CD14-positive monocyte (primary cell): ENCODE results near the gene REV3L. TPM values are rescaled to one million over a fixed set of nuclear protein-coding genes. Genes with fewer than 3 reads are reported as not detected.

Experiments
- DNase-seq, 3 donors: peaks; one replicate each; pipeline ENCODE4 v3.0.0-alpha.2; 2011 to 2022
- H2AFZ ChIP-seq: 2 replicates; pipeline ENCODE4 v1.6.0; 2012; ENCODE audit warnings: mild to moderate bottlenecking, low read depth, low read length, inconsistent platforms; ENCODE audit not compliant: insufficient read depth, poor library complexity, severe bottlenecking
- H3K27ac ChIP-seq, 2 donors: 1 replicate in 1 of 2; 2 replicates in 1 of 2; pipeline ENCODE4 v1.5.1; 2012 to 2013; ENCODE audit warnings: low read length in 2 of 2, control low read depth in 1 of 2, inconsistent platforms in 1 of 2, low read depth in 1 of 2, mild to moderate bottlenecking in 1 of 2
- H3K27me3 ChIP-seq, 2 donors: one replicate each; pipeline versions ENCODE4 v1.6.0 to v1.6.1; 2011 to 2013; ENCODE audit warnings: low read length in 2 of 2; ENCODE audit not compliant: control insufficient read depth in 2 of 2, insufficient read depth in 2 of 2
- H3K36me3 ChIP-seq, 2 donors: replicated peaks in 1 of 2; 1 replicate in 1 of 2; 2 replicates in 1 of 2; pipeline versions ENCODE4 v1.5.1 to v1.6.1; 2012 to 2013; ENCODE audit warnings: low read length in 2 of 2, control low read depth in 1 of 2, inconsistent platforms in 1 of 2, mild to moderate bottlenecking in 1 of 2; ENCODE audit not compliant: insufficient read depth in 2 of 2, control insufficient read depth in 1 of 2
- H3K4me1 ChIP-seq, 2 donors: 1 replicate in 1 of 2; 2 replicates in 1 of 2; pipeline versions ENCODE4 v1.5.1 to v1.6.1; 2012 to 2013; ENCODE audit warnings: low read length in 2 of 2, control low read depth in 1 of 2, inconsistent platforms in 1 of 2, mild to moderate bottlenecking in 1 of 2, moderate library complexity in 1 of 2; ENCODE audit not compliant: insufficient read depth in 2 of 2, control insufficient read depth in 1 of 2
- H3K4me2 ChIP-seq: replicated peaks from 2 replicates; pipeline ENCODE3; 2012; ENCODE audit warnings: low read length, moderate library complexity, mild to moderate bottlenecking; ENCODE audit not compliant: poor library complexity, severe bottlenecking; ENCODE audit errors: extremely low read depth
- H3K4me3 ChIP-seq, 3 experiments: fragments of 200-600 bp in 1 of 3; sonication (generic) in 1 of 3; replicated peaks in 1 of 3; 1 replicate in 2 of 3; 2 replicates in 1 of 3; pipeline ENCODE4 v1.5.1; 2011 to 2013; ENCODE audit warnings: low read length in 3 of 3, mild to moderate bottlenecking in 3 of 3, control low read depth in 2 of 3, low read depth in 2 of 3, inconsistent platforms in 1 of 3, moderate library complexity in 1 of 3
- H3K79me2 ChIP-seq: 2 replicates; pipeline ENCODE4 v1.6.0; 2012; ENCODE audit warnings: mild to moderate bottlenecking, control low read depth, inconsistent platforms, low read length, moderate library complexity; ENCODE audit not compliant: insufficient read depth
- H3K9ac ChIP-seq: 2 replicates; pipeline ENCODE4 v1.6.0; 2017; ENCODE audit warnings: low read length, mild to moderate bottlenecking; ENCODE audit not compliant: insufficient read depth, poor library complexity, severe bottlenecking
- H3K9me3 ChIP-seq, 2 donors: replicated peaks in 1 of 2; 1 replicate in 1 of 2; 2 replicates in 1 of 2; pipeline versions ENCODE4 v1.5.1 to v1.6.1; 2012 to 2013; ENCODE audit warnings: low read length in 2 of 2, control low read depth in 1 of 2; ENCODE audit not compliant: control insufficient read depth in 1 of 2, insufficient read depth in 1 of 2
- H4K20me1 ChIP-seq: 2 replicates; pipeline ENCODE4 v1.6.0; 2012; ENCODE audit warnings: mild to moderate bottlenecking, low read length, control low read depth, moderate library complexity; ENCODE audit not compliant: insufficient read depth
- H3K27ac Mint-ChIP-seq, 7 donors: one replicate each; pipeline ENCODE4 v1.8.0; 2020; ENCODE audit warnings: mild to moderate bottlenecking in 7 of 7, mixed read lengths in 7 of 7, moderate library complexity in 6 of 7, inconsistent platforms in 2 of 7
- H3K27me3 Mint-ChIP-seq, 3 donors: one replicate each; pipeline ENCODE4 v1.8.0; 2021 to 2022; ENCODE audit warnings: low read depth in 3 of 3, mild to moderate bottlenecking in 3 of 3, mixed read lengths in 3 of 3, moderate library complexity in 3 of 3, inconsistent platforms in 1 of 3
- H3K36me3 Mint-ChIP-seq, 2 donors: one replicate each; pipeline ENCODE4 v1.8.0; 2020; ENCODE audit warnings: mixed read lengths in 2 of 2, inconsistent platforms in 1 of 2, mild to moderate bottlenecking in 1 of 2
- H3K4me1 Mint-ChIP-seq: one replicate; pipeline ENCODE4 v1.8.0; 2020; ENCODE audit warnings: mild to moderate bottlenecking, mixed read lengths
- H3K4me3 Mint-ChIP-seq, 2 donors: one replicate each; pipeline ENCODE4 v1.8.0; 2020; ENCODE audit warnings: mild to moderate bottlenecking in 2 of 2, mixed read lengths in 2 of 2, moderate library complexity in 1 of 2
- H3K9me3 Mint-ChIP-seq, 7 donors: one replicate each; pipeline ENCODE4 v1.8.0; 2020 to 2022; ENCODE audit warnings: mixed read lengths in 7 of 7, mild to moderate bottlenecking in 6 of 7, moderate library complexity in 6 of 7, inconsistent platforms in 2 of 7
- whole genome bisulfite sequencing: methylation state at CpG from one replicate; pipeline ENCODE4 v1.1.5; 2013; ENCODE audit warnings: missing lambda C conversion rate; ENCODE audit not compliant: insufficient coverage; 5-methylcytosine and 5-hydroxymethylcytosine counted together
- intact Hi-C, 2 donors: fragments of 100-400 bp; cut with micrococcal nuclease; formaldehyde crosslinking; loops; one replicate each; pipeline versions ENCODE4 v1.15.0 to v1.15.1; 2023
- polyA plus RNA-seq, 3 donors: library from polyadenylated mRNA; depleted of rRNA in 1 of 3; unstranded in 2 of 3; stranded (reverse) in 1 of 3; fragments of 300-500 nt in 2 of 3; fragments of >200 nt in 1 of 3; fragmentation: Illumina TruSeq in 2 of 3; gene quantifications; 1 replicate in 2 of 3; 2 replicates in 1 of 3; pipeline ENCODE4 v1.2.3, GENCODE V29; 2012 to 2021
- TF ChIP-seq, protein P1 (sequence below): fragments of 200-600 bp; IDR thresholded peaks from one replicate; pipeline ENCODE4 v1.8.0; 2022; ENCODE audit warnings: antibody characterized with exemption, mild to moderate bottlenecking

Gene REV3L
- polyA plus RNA-seq, 3 donors = 3.4 to 5.7 (median 4.9) TPM

DNA sequence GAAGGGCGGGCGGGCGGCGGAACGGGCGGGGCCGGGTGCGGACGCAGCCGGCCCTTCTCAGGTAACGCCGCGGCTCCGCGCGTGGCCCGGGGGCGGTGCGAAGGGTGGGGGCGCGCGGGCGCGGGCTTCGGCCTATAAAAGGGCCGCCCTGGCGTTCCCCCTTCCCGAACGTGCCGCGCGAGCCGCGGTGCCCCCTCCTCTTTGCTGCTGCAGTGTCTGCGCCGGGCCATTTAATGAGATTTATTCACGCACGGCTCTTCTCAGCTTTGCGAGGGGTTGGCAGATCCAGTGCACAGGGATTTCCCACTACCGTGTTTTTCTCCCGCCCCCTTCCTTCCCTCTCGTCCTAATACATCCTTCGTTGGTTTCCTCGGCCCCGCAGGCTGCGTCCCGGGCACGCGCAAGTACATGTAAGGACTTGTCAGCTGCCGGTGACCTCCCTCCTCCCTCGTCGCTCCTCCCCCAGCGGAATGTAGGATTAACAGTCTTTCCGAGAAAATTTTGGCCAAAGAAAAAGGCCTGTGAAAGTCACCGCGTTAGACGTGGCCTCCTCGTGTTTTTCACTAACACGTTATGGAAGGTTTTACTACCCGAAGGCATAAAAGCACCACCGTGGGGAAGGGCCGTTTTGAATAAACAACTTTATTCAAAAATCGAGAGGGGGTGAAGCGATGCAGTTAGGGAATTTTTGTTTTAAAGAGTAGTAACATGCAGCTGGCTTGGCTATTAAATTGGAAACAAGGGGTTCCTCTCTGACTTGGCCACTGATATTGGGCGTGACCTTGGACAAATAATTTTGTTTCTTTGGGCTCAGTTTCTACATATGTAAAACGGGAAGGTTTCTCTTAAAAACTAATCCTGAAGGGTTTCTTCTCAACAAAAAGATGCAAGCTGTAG is 966 bp upstream of the REV3L start:
- H3K9me3 ChIP-seq = no peaks in the 10 kb centered on the region
- Mint-ChIP-seq H3K36me3 (no peaks in the 10 kb centered on the region), H3K27ac (peak overlapping the region; percentile 98 to 99 (median 99)), H3K4me3 (peak overlapping the region; percentile 97 to 99), H3K27me3 (no peaks in the 10 kb centered on the region), H3K4me1 (peaks cover 33% of the 10 kb centered on the region), H3K9me3 (peaks cover 0 to 2% (median 0%) of the 10 kb centered on the region in 7 donors)
- peaks cover 27 to 40% of the 10 kb centered on the region in 2 donors for H3K4me1 ChIP-seq
- peaks cover 65% of the 10 kb centered on the region for H3K79me2 ChIP-seq
- peak overlapping the region; percentile 96 to 99 for H3K27ac ChIP-seq
- intact Hi-C loops = loop anchor here (2.0 to 10.0 kb wide), 7 partner anchors 77 to 609 kb away; partner anchors contain the start of genes AMD1 (in 1 of the 2) and TRAF3IP2 (in 1 of the 2)
- peak overlapping the region; percentile 85 to 91 (median 90) for H3K4me3 ChIP-seq
- H4K20me1 ChIP-seq = peaks cover 17% of the 10 kb centered on the region
- TF ChIP-seq, protein P1, sequence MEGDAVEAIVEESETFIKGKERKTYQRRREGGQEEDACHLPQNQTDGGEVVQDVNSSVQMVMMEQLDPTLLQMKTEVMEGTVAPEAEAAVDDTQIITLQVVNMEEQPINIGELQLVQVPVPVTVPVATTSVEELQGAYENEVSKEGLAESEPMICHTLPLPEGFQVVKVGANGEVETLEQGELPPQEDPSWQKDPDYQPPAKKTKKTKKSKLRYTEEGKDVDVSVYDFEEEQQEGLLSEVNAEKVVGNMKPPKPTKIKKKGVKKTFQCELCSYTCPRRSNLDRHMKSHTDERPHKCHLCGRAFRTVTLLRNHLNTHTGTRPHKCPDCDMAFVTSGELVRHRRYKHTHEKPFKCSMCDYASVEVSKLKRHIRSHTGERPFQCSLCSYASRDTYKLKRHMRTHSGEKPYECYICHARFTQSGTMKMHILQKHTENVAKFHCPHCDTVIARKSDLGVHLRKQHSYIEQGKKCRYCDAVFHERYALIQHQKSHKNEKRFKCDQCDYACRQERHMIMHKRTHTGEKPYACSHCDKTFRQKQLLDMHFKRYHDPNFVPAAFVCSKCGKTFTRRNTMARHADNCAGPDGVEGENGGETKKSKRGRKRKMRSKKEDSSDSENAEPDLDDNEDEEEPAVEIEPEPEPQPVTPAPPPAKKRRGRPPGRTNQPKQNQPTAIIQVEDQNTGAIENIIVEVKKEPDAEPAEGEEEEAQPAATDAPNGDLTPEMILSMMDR = no peak
- 0% methylated on average over 56 of the region's 66 CpGs for WGBS
- H3K9ac ChIP-seq = peak overlapping the region; percentile 98
- H3K27me3 ChIP-seq = no peaks in the 10 kb centered on the region
- peak overlapping the region; percentile 81 for H3K4me2 ChIP-seq
- peak overlapping the region; percentile 81 for H2AFZ ChIP-seq
- DNase-seq = peak; percentile 68 to 88 (median 80)
- no peaks in the 10 kb centered on the region for H3K36me3 ChIP-seq

DNA sequence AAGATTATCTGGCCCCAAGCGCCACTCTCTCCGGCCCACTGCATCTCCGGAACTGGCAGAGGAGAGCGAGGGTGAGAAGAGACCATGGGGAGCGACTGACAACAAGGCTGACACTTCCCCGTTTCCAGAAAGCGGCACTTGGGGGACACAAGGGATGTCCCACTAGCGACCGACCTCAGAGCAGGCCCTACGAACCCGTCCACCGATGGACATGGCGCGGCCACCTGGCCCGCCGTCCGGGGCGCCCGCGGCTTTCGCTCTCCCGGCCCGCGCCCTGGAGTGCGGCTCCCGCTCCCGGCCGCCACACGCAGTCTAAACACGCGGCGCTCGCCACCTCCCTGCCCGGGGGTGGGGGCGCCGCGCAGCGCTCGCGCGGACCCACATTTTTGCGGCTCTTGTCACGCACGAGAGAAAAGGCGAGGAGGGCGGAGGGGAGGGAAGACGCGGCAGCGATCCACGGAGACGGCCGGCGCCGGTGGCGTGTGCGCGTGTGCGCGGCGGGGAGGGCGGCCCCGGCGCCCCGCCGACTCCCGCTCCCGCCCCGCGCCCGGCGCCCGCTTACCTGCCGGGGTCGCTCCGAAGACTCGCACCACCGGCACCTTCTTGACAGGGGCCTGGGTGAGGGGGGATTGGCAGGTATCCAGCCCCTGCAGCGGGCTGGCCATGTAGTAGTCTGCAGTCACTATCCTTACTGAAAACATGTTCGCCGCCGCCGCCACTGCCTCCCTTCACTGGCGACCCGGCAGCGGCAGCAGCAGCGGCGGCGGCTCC is 645 bp downstream of the REV3L start:
- peaks cover 68% of the 10 kb centered on the region for H3K79me2 ChIP-seq
- H3K4me1 ChIP-seq = peaks cover 22 to 38% of the 10 kb centered on the region in 2 donors
- Mint-ChIP-seq H3K27me3 (no peaks in the 10 kb centered on the region), H3K9me3 (peaks cover 0 to 2% (median 0%) of the 10 kb centered on the region in 7 donors), H3K27ac (peak overlapping the region; percentile 88 to 98 (median 96)), H3K4me3 (peak overlapping the region; percentile 97 to 99), H3K4me1 (peaks cover 38% of the 10 kb centered on the region), H3K36me3 (no peaks in the 10 kb centered on the region)
- intact Hi-C loops = loop anchor here (2.0 to 10.0 kb wide), 7 partner anchors 75 to 608 kb away; partner anchors contain the start of genes AMD1 (in 1 of the 2) and TRAF3IP2 (in 1 of the 2)
- TF ChIP-seq, protein P1 = no peak
- under 1% methylated on average over 83 of the region's 88 CpGs for WGBS
- peak overlapping the region; percentile 81 for H2AFZ ChIP-seq
- peak overlapping the region; percentile 98 for H3K9ac ChIP-seq
- no peaks in the 10 kb centered on the region for H3K27me3 ChIP-seq
- DNase-seq = peak; percentile 50 to 69 (median 61)
- H3K27ac ChIP-seq = peak overlapping the region; percentile 96 to 99
- peaks cover 30% of the 10 kb centered on the region for H4K20me1 ChIP-seq
- H3K36me3 ChIP-seq = no peaks in the 10 kb centered on the region
- H3K4me3 ChIP-seq = peak overlapping the region; percentile 85 to 91 (median 90)
- no peaks in the 10 kb centered on the region for H3K9me3 ChIP-seq
- peak overlapping the region; percentile 81 for H3K4me2 ChIP-seq
